HG02798 (cell line): ENCODE measurements around the gene SIPA1.

Source experiments
- ATAC-seq: cut with Tn5 transposase; IDR thresholded peaks from one replicate; pipeline ENCODE4 v1.9.1; 2021; ENCODE audit warnings: mild to moderate bottlenecking; ENCODE audit not compliant: unreplicated experiment, poor library complexity

Gene SIPA1

GRCh38 chr11:65637794-65638419 is at the start of gene SIPA1:
SIPA1 (plus strand) TSS chr11:65638101; CDS start chr11:65640922, 2,821 bp downstream.
- peak; percentile 58 for ATAC-seq

- ATAC-seq = peak; percentile 83
Measured at GRCh38 chr11:65588199-65589054, 49.5 kb upstream of the SIPA1 start.

GRCh38 chr11:65589444-65590239 is 48.3 kb upstream of the SIPA1 start:
- ATAC-seq = no peak

- ATAC-seq = no peak
Measured at GRCh38 chr11:65590240-65590738, 47.6 kb upstream of the SIPA1 start.

GRCh38 chr11:65591939-65592857 is 45.7 kb upstream of the SIPA1 start:
- no peak for ATAC-seq

- ATAC-seq = no peak
Measured at GRCh38 chr11:65592858-65593517, 44.9 kb upstream of the SIPA1 start.

GRCh38 chr11:65593518-65594414 is 44.1 kb upstream of the SIPA1 start:
- no peak for ATAC-seq

- no peak for ATAC-seq
Measured at GRCh38 chr11:65595131-65595530, 42.8 kb upstream of the SIPA1 start.

- ATAC-seq = no peak
Measured at GRCh38 chr11:65595543-65596281, 42.2 kb upstream of the SIPA1 start, which contains the start of gene KCNK7. KCNK7 (minus strand) TSS chr11:65595800; CDS start chr11:65595772, 28 bp downstream.

GRCh38 chr11:65596520-65596919 is 41.4 kb upstream of the SIPA1 start:
- no peak for ATAC-seq

GRCh38 chr11:65598258-65598699 is 39.6 kb upstream of the SIPA1 start:
- no peak for ATAC-seq

GRCh38 chr11:65599216-65599954 is 38.5 kb upstream of the SIPA1 start:
- no peak for ATAC-seq

- no peak for ATAC-seq
Measured at GRCh38 chr11:65599955-65600246, 38.0 kb upstream of the SIPA1 start.

GRCh38 chr11:65604258-65604657 is 33.6 kb upstream of the SIPA1 start:
- ATAC-seq = no peak

GRCh38 chr11:65606876-65607613 is 30.9 kb upstream of the SIPA1 start:
- ATAC-seq = no peak
